ENCODE data around the gene NUP210L. TPM values are rescaled to one million over a fixed set of nuclear protein-coding genes. Genes with fewer than 3 reads are reported as not detected.

NUP210L gene
- total and polyA plus RNA-seq, 9 of the 15 experiments (the other 6 are each of a cell fraction or from before 2014, with no cell fraction given) = 0.01 to 0.04 TPM; not detected in 7

- no peak for TF ChIP-seq TFE3 (CRISPR knock-in tag; IDR thresholded peaks at IDR 0.05)
- TF ChIP-seq ZNF263 (CRISPR knock-in tag; IDR thresholded peaks at IDR 0.05; ENCODE audit: borderline replicate concordance) = no peak; the same call in 1 of the 2 replicates
- TF ChIP-seq MAFG (tag; conservative IDR thresholded peaks at IDR 0.05) = no peak
- peak; percentile 95 for TF ChIP-seq ZBTB40 (IDR thresholded peaks at IDR 0.05)
- TF ChIP-seq ZBTB40 (CRISPR knock-in tag; IDR thresholded peaks at IDR 0.05) = no peak
- TF ChIP-seq GABPB1 (CRISPR knock-in tag; IDR thresholded peaks at IDR 0.05) = peak; percentile 97
- TF ChIP-seq ZNF436 (CRISPR knock-in tag; IDR thresholded peaks at IDR 0.05) = no peak
- peak; percentile 96 for TF ChIP-seq POLR2AphosphoS2 (IDR thresholded peaks at IDR 0.05; ENCODE audit: low read length)
- TF ChIP-seq THRAP3 (IDR thresholded peaks at IDR 0.05; ENCODE audit: borderline replicate concordance) = peak; percentile 68
- TF ChIP-seq PHF20 (IDR thresholded peaks at IDR 0.05; ENCODE audit: partially characterized antibody) = peak; percentile 89
- TF ChIP-seq HNRNPLL (IDR thresholded peaks at IDR 0.05; ENCODE audit: low read depth, low read length, poor library complexity, severe bottlenecking) = peak; percentile 80
- peak; percentile 96 for TF ChIP-seq ATF7 (IDR thresholded peaks at IDR 0.05)
- no peak for TF ChIP-seq SRSF3 (IDR thresholded peaks at IDR 0.05; ENCODE audit: insufficient read depth, low read length)
- TF ChIP-seq ZNF395 (CRISPR knock-in tag; IDR thresholded peaks at IDR 0.05) = peak; percentile 72; the same call in 1 of the 2 replicates
Measured at GRCh38 chr1:153990468-153991150, 164.3 kb downstream of the NUP210L start, which contains the start of gene RPS27 (continued).

Data from K562 (cell line).